Stimulated activated CD8-positive, alpha-beta memory T cell treated with anti-CD3 and anti-CD28 coated beads, Interleukin-15, amount 100 ng/mL, for 4 hours (primary cell): ENCODE data around the gene SLA2.

Experiments used
- DNase-seq, 2 donors: peaks; one replicate each; pipeline ENCODE4 v3.0.0-alpha.2; 2020; ENCODE audit warnings: low read depth in 2 of 2

The SLA2 gene

DNA sequence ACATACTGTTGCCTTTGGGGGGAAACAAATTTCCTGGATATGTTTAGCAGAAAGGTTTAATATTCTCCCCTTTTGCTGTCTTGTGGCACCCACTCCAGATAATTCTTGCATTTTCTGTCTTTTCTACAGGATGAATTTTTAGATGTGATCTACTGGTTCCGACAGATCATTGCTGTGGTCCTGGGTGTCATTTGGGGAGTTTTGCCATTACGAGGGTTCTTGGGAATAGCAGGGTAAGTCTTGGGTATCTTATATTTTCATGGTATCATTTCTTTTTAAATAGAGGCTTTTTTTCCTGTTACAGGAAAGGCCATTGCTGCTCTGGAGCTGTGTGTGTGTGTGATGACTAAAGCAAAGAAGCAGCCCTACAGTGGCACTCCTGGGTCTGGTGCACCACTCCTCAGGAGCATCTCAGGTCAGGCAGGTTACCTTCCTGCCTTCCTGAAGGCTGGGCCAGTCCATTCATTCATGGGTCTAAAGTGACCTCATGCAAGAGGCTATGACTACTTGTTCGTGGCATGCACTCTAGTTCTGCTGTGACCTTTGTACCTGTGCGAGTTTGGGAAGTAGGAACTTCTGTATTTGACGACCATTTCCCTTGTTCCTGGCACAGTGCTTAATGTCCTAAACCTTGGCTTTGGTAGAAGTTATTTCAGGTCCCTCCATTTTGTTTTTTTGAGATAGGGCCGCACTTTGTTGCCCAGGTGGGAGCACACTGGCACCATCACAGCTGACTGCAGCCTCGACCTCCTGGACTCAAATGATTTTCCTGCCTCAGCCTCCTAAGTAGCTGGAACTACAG is 38.2 kb downstream of the SLA2 start:
- DNase-seq, result no peak

DNA sequence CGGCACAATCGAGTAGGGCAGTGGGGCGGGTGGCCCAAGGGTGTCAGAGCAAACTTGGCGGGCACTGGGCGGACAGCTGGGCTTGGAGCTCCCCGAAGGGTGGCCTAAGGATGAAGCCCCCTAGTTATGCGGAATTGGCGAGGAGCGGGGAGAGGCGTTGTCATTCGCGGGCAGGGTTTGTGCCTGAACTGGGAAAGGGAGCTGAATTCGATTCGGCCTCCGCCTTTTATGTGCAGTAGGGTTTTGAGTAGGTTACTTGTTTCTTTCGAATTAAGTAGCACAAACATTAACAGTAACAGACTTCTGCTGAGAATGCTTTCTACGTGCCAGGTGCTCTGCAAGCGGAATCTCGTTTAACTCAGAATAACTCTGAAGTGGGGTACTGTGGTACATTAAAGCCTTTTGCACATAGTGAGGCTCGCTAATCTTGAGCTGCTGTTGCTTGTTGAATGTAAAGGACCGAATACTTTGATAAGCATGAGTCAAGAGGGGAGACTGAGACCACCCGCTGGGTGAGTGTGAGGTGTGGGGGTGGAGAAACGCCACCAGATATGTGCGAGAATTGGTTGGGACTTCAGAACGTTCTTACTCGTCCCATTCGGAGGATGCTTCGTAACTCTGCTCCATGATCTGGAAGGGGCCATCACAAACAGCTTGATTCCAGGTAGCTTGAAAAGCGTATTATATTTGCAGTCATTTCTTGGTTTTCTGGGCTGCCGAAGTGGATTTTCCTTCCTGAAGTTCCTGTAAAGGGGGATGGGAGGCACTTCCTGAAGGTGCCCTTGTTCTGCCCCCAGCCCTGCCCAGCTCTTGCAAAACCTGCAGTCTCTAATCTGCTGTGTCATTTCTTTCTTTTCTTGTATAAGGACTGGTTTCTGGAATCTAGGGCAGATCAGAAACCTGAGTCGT is 39.6 kb downstream of the SLA2 start:
- no peak for DNase-seq

- peak; percentile 99 for DNase-seq
These were observed 40.4 kb downstream of the SLA2 start, which contains the start of gene RAB5IF for GRCh38 chr20:36605399-36606157. Gene RAB5IF (plus strand): TSS chr20:36605779. CDS start chr20:36605952, 173 bp downstream.

DNA sequence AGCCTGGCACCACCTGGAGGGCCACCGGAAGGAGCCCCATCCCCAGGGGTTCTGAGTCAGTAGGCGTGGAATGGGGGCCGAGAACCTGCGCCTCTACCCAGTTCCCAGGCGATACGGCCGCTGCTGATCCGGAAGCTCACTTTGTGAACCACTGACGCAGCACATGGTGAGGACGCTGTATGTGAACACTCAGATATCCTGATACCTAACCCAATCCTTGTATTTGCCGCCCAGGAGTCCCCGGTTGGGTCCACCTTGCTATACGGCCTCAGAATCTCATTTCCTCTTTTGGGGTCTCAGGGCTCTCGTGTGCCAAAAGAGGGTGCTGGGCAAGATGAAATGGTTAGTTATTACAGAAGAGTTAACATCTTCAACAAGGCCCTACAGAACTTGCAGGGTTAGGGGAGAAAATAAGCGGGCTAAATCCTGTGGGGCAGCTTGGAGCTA is 41.0 kb downstream of the SLA2 start:
- no peak for DNase-seq

DNA sequence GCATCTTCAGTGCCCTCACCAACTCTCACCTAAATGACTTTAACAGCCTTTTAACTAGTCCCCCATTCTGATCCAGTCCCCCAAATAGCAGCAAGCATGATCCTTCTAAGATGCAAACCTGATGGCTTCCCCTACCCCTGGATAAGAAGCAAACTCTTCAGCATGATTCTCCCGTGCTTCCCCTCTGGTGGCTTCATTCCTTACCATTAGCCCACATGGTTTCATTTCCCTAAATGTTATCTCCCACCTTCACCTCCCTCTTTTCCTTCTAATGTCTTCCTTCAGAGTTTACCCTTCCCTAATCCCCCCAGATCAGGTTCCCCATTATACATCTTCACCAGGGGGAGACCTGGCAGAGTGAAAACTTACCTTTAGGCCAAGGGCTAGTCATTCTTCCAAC is 44.5 kb downstream of the SLA2 start:
- DNase-seq, result no peak

- DNase-seq, result no peak
These were observed 46.1 kb downstream of the SLA2 start for GRCh38 chr20:36599912-36600345.

DNA sequence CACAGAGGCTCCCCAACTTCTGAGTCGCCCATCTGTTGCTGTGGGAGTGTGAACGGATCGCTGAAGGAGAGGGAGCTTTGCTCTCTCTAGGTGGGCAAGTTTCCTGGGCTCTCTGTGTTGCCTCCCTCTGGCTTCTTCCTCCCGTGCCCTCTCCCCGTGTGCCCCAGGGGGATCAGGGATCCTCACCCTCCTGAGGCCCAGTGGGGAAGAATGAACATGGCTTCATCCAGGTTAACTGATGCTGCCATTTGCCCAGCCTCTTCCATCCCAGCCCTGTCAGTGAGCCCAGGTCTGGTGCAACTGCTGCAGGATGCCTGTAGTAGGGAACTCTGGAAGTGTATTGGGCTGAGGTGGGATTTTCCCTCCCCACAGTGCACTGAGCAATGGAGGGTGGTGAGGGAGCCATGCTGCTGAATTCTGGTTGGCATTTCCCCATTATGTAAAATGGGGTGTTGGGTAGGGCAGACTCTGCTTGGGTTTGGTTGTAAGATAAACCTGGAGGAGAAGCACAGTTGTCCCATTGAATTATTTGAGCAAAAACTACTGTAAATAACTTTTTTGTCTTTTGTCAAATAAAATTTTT is 52.6 kb downstream of the SLA2 start:
- no peak for DNase-seq

GRCh38 chr20:36591854-36592641 is 53.9 kb downstream of the SLA2 start:
- peak; percentile 42 to 61 for DNase-seq

DNA sequence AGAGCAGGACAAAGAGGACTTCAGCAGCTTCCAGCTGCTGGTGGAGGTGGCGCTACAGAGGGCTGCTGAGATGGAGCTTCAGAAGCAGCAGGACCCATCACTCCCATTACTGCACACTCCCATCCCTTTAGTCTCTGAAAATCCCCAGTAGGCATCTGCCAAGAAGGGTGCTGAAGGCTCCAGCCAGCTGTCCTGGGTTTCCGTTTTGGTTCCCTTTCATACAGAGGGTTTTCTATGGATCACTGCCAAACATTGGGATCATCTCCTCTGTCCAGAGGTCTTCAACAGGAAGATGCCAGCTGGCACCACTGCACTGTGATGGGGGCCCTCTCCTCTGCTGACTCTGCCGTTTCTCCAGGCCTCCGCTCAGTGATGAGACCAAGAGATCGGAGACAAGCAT is 54.7 kb downstream of the SLA2 start:
- DNase-seq, result no peak

DNA sequence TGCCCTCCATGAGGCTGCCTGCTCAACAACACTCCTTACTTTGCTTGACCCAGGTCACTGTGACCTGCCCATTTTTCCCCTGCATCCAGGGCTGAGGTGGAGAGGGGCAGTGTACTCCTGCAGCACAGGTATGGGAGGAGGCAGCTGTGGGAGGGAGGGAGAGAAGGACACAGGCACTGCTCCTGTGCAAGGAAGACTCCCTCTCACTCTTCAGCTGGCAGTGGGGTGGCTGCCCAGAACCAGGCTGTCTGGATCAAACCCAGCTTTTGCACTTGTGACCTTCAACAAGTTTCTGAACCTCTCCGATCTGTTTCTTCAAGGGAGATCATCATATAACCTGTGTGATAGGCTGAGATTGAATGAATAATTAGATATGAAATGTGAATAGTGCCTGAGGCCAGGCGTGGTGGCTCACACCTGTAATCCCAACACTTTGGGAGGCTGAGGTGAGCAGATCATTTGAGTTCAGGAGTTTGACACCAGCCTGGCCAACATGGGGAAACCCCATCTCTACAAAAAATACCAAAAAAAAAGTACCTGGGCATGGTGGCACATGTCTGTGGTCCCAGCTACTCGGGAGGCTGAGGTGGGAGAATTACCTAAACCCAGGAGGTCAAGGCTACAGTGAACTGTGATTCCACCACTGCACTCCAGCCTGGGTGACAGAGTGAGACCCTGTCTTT is 58.5 kb downstream of the SLA2 start:
- no peak for DNase-seq

- DNase-seq, result no peak
These were observed 60.4 kb downstream of the SLA2 start for GRCh38 chr20:36585410-36586125.

DNA sequence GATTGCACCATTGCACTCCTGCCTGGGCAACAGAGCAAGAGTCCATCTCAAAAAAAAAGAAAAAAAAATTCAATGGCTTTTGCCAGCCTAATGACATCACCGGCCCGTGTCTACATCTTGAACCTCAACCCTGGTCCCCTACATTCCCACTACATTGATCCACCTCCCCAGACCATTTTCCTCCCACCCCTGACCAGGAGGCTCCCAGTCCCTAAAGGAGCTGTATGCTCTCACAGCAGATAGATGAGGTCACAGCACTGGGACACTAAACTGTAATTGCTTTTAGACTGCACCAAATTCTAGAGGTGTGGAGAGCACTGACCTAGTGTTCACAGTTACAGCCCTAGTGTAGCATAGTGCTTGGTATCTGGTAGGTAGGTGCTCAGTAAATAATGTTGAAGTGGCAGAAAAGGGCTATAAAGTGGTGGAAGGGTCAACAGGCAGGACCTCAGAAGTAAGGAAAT is 61.9 kb downstream of the SLA2 start:
- DNase-seq, result no peak

- no peak for DNase-seq
These were observed 63.2 kb downstream of the SLA2 start for GRCh38 chr20:36582821-36583220.

- no peak for DNase-seq
These were observed 63.7 kb downstream of the SLA2 start for GRCh38 chr20:36582322-36582721.

DNA sequence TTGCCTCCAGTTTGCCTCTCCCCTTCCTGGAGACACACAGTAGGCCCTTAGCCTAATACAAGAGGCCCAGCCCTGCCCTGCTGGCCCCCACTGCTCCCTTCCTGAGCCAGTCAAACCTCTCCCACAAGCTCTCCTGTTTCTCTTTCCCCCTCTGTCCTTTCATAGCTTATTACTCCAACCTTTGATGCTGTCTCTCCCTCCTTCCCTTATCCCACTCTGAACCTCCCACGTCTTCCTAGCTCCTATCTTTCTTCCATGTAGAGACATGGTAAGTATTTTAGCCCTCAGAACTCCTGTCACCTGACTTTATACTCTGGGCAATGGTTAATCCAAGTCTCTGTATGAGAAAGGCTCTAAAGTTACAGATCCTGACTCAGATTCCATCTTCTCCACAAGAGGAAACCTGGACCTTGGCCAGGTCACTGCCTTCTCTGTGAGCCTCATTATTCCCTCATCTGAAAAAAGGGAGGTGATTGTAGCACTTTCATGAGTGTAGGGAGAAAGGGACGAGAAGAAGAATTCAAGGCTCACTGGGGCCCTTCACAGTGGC is 65.9 kb downstream of the SLA2 start:
- no peak for DNase-seq

DNA sequence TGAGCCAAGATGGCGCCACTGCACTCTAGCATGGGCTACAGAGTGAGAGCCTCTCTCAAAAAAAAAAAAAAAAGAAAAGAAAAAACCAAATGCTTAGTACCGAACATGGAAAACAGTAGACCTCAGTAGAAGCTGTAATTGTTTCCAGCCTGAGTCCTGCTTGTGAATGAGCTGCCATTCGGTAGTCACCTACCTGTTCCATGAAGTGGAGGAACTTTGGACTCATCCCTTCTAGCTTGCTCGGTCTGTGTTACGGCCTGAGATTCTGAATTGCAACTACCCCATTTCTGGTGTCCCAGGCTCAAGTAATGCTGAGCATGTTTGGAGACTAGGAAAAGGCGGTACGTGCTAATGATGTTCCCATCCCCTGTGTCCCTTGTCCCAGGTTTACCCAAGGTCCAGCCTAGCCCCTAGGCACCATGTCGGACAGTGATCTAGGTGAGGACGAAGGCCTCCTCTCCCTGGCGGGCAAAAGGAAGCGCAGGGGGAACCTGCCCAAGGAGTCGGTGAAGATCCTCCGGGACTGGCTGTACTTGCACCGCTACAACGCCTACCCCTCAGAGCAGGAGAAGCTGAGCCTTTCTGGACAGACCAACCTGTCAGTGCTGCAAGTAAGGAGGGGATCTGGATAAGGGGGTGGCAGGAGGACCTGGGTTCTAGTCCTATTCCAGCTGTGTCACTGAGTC is 67.5 kb downstream of the SLA2 start:
- DNase-seq, result no peak

GRCh38 chr20:36576081-36576445 is 69.9 kb downstream of the SLA2 start:
- no peak for DNase-seq

DNA sequence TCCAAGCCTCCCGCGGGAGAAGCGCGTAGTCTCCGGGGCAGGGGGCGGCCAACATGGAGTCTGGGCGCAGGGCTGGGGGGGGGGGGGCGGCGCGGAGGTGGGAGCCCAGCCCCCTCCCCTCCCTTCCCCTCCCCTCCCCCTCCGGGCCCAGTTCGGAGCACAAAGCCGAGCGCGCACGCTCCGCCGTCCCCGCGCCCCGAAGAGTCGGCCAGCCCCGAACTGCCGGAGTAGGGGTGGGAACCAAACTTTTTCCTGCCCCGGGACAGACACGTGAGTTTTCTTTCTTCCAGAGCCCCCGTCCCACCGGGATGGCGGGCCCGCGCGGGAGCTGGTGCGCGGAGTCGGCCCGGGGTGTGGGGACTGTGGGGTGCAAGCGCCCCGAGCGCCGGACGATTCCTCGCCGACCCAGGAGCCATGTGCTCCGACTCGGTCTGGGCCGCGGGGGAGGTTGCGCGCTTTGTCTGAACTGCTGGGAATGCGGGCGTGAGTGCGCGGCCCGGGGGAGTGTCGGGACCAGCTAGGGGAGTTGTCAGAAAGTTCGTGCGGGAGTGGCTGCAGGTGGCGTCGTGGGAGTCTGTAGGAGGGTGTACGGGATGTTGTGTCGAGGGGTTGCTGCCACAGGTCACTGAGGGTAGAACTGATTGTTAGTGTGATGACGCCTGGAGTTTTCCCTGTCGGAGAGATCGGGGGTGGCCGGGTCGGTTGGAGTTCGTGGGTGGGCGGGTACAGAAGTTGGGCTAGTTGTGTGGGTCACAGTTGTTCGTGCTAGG is 71.4 kb downstream of the SLA2 start:
- DNase-seq, result peak; percentile 46 to 57
